NCI-H460 (cell line): ENCODE results near the gene TAF1B. TPM values are rescaled to one million over a fixed set of nuclear protein-coding genes. Genes with fewer than 3 reads are reported as not detected.

Source experiments
- DNase-seq: peaks from one replicate; pipeline ENCODE4 v3.0.0-alpha.2; 2016; ENCODE audit warnings: low read depth; ENCODE audit errors: extremely low read depth
- polyA plus RNA-seq: library from polyadenylated mRNA; depleted of rRNA; stranded (reverse); fragments of >200 nt; gene quantifications from 2 replicates; pipeline ENCODE4 v1.2.3, GENCODE V29; 2014; cell fraction: nucleus; rRNA removed
- total RNA-seq: library from RNA; depleted of rRNA; stranded (reverse); fragments of >200 nt; shearing (Covaris generic); gene quantifications from 2 replicates; pipeline ENCODE4 v1.2.3, GENCODE V29; 2014; rRNA removed

TAF1B gene
- total RNA-seq: 14.8 and 16.1 TPM in 2 replicates
- 7.5 and 29.9 TPM in 2 replicates for polyA plus RNA-seq

- DNase-seq: peak; percentile 89
Observed at GRCh38 chr2:9843229-9844035, at the start of gene TAF1B. TSS of gene TAF1B (plus strand) at chr2:9843474. CDS start at chr2:9843542, 68 bp downstream.

- DNase-seq: no peak
Observed at GRCh38 chr2:9793918-9794717, 49.2 kb upstream of the TAF1B start.

- no peak for DNase-seq
Observed at GRCh38 chr2:9795071-9795470, 48.2 kb upstream of the TAF1B start.

GRCh38 chr2:9796056-9797010 lies 46.9 kb upstream of the TAF1B start:
- DNase-seq: no peak

GRCh38 chr2:9797086-9797485 lies 46.2 kb upstream of the TAF1B start:
- DNase-seq: no peak

GRCh38 chr2:9797681-9798556 lies 45.4 kb upstream of the TAF1B start:
- DNase-seq: no peak

- DNase-seq: no peak
Observed at GRCh38 chr2:9799011-9799596, 44.2 kb upstream of the TAF1B start.

GRCh38 chr2:9799729-9800632 lies 43.3 kb upstream of the TAF1B start:
- DNase-seq: peak; percentile 78

GRCh38 chr2:9800639-9800974 lies 42.7 kb upstream of the TAF1B start:
- no peak for DNase-seq

GRCh38 chr2:9800975-9801726 lies 42.1 kb upstream of the TAF1B start:
- no peak for DNase-seq

GRCh38 chr2:9802576-9802993 lies 40.7 kb upstream of the TAF1B start:
- DNase-seq: no peak

GRCh38 chr2:9803023-9803805 lies 40.1 kb upstream of the TAF1B start:
- no peak for DNase-seq

GRCh38 chr2:9805435-9806297 lies 37.6 kb upstream of the TAF1B start:
- DNase-seq: no peak

GRCh38 chr2:9806298-9806610 lies 37.0 kb upstream of the TAF1B start:
- DNase-seq: no peak

- no peak for DNase-seq
Observed at GRCh38 chr2:9806656-9807055, 36.6 kb upstream of the TAF1B start.

- DNase-seq: no peak
Observed at GRCh38 chr2:9807056-9807455, 36.2 kb upstream of the TAF1B start.
